HepG2 (cell line): Measurements from ENCODE around the gene POLD3. TPM values are rescaled to one million over a fixed set of nuclear protein-coding genes. Genes with fewer than 3 reads are reported as not detected.

Experiments
- ATAC-seq: fragments of 200-7000 bp; cut with Tn5 transposase; 3 replicates; pipeline ENCODE4 v1.9.1; 2020; ENCODE audit warnings: mild to moderate bottlenecking, moderate library complexity
- BruUV-seq: library from RNA; stranded (reverse); fragments of 400-500 nt; replicated peaks from 2 replicates; lab custom pipeline; 2021; lab: Mats Ljungman, UMichigan
- CTCF ChIA-PET: fragments of 300-600 bp; formaldehyde crosslinking; extraction: SDS; loops from one replicate; lab custom pipeline; 2021; ENCODE audit warnings: low total read pairs, inconsistent platforms, low intra/inter-chr PET ratio; lab: Yijun Ruan, JAX
- POLR2A ChIA-PET: fragments of 350-600 bp; sonication (Branson Sonifier 250); formaldehyde crosslinking; loops from one replicate; lab custom pipeline; 2020; ENCODE audit warnings: antibody characterized with exemption, inconsistent platforms; lab: Yijun Ruan, JAX
- DNase-seq: peaks from one replicate; pipeline ENCODE4 v3.0.0-alpha.2; 2015; ENCODE audit warnings: low spot score
- FAIRE-seq: peaks from 3 replicates; lab custom pipeline; 2011; peaks lifted over from hg19 to GRCh38; lab: Jason Lieb, UNC
- H2AFZ ChIP-seq: one replicate; pipeline ENCODE4 v1.6.1; 2011; ENCODE audit warnings: low read length, inconsistent platforms
- H3K27ac ChIP-seq: fragments of 300-600 bp; 3 replicates; pipeline ENCODE4 v1.8.0; 2011; ENCODE audit warnings: mixed run types, mild to moderate bottlenecking, mixed read lengths, low read length, inconsistent platforms; ENCODE audit not compliant: insufficient read depth; ENCODE audit errors: extremely low read length
- H3K27me3 ChIP-seq, 2 experiments: fragments of 200-600 bp in 1 of 2; 2 replicates in 1 of 2; 3 replicates in 1 of 2; pipeline versions ENCODE4 v1.6.0 to v1.8.0; 2011; ENCODE audit warnings: low read length in 2 of 2, mild to moderate bottlenecking in 2 of 2, moderate library complexity in 2 of 2, inconsistent platforms in 1 of 2; ENCODE audit not compliant: insufficient read depth in 2 of 2, control insufficient read depth in 1 of 2
- H3K36me3 ChIP-seq, 2 experiments: fragments of 200-600 bp in 1 of 2; replicated peaks in 1 of 2; 2 replicates in 1 of 2; 3 replicates in 1 of 2; pipeline versions ENCODE4 v1.5.1 to v1.8.0; 2011; ENCODE audit warnings: low read length in 2 of 2, inconsistent platforms in 1 of 2; ENCODE audit not compliant: insufficient read depth in 2 of 2, control insufficient read depth in 1 of 2
- H3K4me1 ChIP-seq: 2 replicates; pipeline ENCODE4 v1.5.1; 2012; ENCODE audit warnings: low read length, inconsistent platforms; ENCODE audit not compliant: insufficient read depth
- H3K4me2 ChIP-seq: 2 replicates; pipeline ENCODE4 v1.6.0; 2011; ENCODE audit warnings: low read depth, low read length, inconsistent platforms
- H3K4me3 ChIP-seq, 3 experiments: fragments of 200-600 bp in 1 of 3; sonication (generic), shearing (Covaris generic) in 1 of 3; replicated peaks in 1 of 3; 2 replicates each; pipeline ENCODE4 v1.5.1; 2011 to 2016; ENCODE audit warnings: low read length in 3 of 3, inconsistent platforms in 2 of 3, low read depth in 2 of 3, mild to moderate bottlenecking in 2 of 3, control low read depth in 1 of 3, mixed read lengths in 1 of 3; ENCODE audit not compliant: insufficient read depth in 1 of 3
- H3K79me2 ChIP-seq: one replicate; pipeline ENCODE4 v1.6.1; 2011; ENCODE audit warnings: low read length, inconsistent platforms; ENCODE audit not compliant: insufficient read depth
- H3K9ac ChIP-seq: 2 replicates; pipeline ENCODE4 v1.6.0; 2011; ENCODE audit warnings: mild to moderate bottlenecking, low read depth, low read length, inconsistent platforms; ENCODE audit not compliant: insufficient read depth
- H3K9me3 ChIP-seq: 2 replicates; pipeline ENCODE4 v1.5.1; 2012; ENCODE audit warnings: mild to moderate bottlenecking, low read length
- H4K20me1 ChIP-seq: 2 replicates; pipeline ENCODE4 v1.6.0; 2011; ENCODE audit warnings: inconsistent platforms, mild to moderate bottlenecking, low read length, moderate library complexity; ENCODE audit not compliant: insufficient read depth
- CBX5 ChIP-seq: sonication (generic); formaldehyde crosslinking; IDR thresholded peaks from 2 replicates; pipeline ENCODE4 v1.4.0; 2020; ENCODE audit warnings: missing genetic modification reagents, borderline replicate concordance
- FOXK2 ChIP-seq: fragments of 450-650 bp; IDR thresholded peaks from 2 replicates; pipeline ENCODE4 v1.6.1; 2016
- GATAD1 ChIP-seq: IDR thresholded peaks from 2 replicates; pipeline ENCODE4 v1.6.1; 2016; ENCODE audit warnings: missing genetic modification reagents, missing compliant biosample characterization
- HNRNPH1 ChIP-seq: fragments of 200-400 bp; formaldehyde crosslinking; optimal IDR thresholded peaks from 2 replicates; pipeline ENCODE3; 2017; ENCODE audit warnings: mild to moderate bottlenecking, low read depth, low read length
- MIER3 ChIP-seq: IDR thresholded peaks from 2 replicates; pipeline ENCODE4 v1.6.1; 2016; ENCODE audit warnings: missing compliant biosample characterization, borderline replicate concordance
- ZNF256 ChIP-seq: sonication (generic); formaldehyde crosslinking; conservative IDR thresholded peaks from 2 replicates; pipeline ENCODE4 v1.4.0; 2020; ENCODE audit warnings: missing genetic modification reagents
- ZNF776 ChIP-seq: sonication (generic); formaldehyde crosslinking; IDR thresholded peaks from 2 replicates; pipeline ENCODE4 v1.4.0; 2020; ENCODE audit warnings: mild to moderate bottlenecking, missing genetic modification reagents
- WGBS: methylation state at CpG from one replicate; pipeline ENCODE4 v1.1.6; 2017; ENCODE audit warnings: low lambda C conversion rate; 5-methylcytosine and 5-hydroxymethylcytosine counted together
- in situ Hi-C: cut with HindIII; loops from 2 replicates; pipeline ENCODE4 v1.10.0; 2017; ENCODE audit warnings: low pct_unique_long_range_greater_than_20kb; ENCODE audit not compliant: extremely low pct_ligation_motif_present
- intact Hi-C: fragments of 100-400 bp; cut with micrococcal nuclease; formaldehyde crosslinking; loops from one replicate; pipeline ENCODE4 v1.10.0; 2022; ENCODE audit not compliant: unreplicated experiment
- polyA plus RNA-seq, 8 experiments: library from polyadenylated mRNA; depleted of rRNA in 3 of 8; stranded (reverse) in 7 of 8; unstranded in 1 of 8; fragments of >200 nt; fragmentation: Illumina TruSeq in 4 of 8; extraction: Trizol in 4 of 8; gene quantifications; 2 replicates each; pipeline versions ENCODE4 v1.2.1 to v1.2.3, GENCODE V29; 2011 to 2016; ENCODE audit warnings: low read depth in 4 of 8, missing spikeins in 1 of 8, mixed read lengths in 1 of 8; ENCODE audit not compliant: insufficient read depth in 1 of 8
- total RNA-seq, 5 experiments: library from RNA; depleted of rRNA; stranded (reverse); fragments of >200 nt; fragmentation: Illumina TruSeq; extraction: Trizol; gene quantifications; 2 replicates each; pipeline ENCODE4 v1.2.3, GENCODE V29; 2016; ENCODE audit warnings: low read depth in 1 of 5
- TF ChIP-seq, protein P1 (sequence below): sonication (generic); formaldehyde crosslinking; IDR thresholded peaks from 2 replicates; pipeline ENCODE4 v1.4.0; 2020; ENCODE audit warnings: missing genetic modification reagents
- TF ChIP-seq, protein P2 (sequence below): sonication (generic); formaldehyde crosslinking; IDR thresholded peaks from 2 replicates; pipeline ENCODE4 v1.4.0; 2020; ENCODE audit warnings: missing genetic modification reagents, mild to moderate bottlenecking, borderline replicate concordance

POLD3 gene
- total and polyA plus RNA-seq, 2 of the 13 experiments (the other 11 are each of a cell fraction or from before 2014, with no cell fraction given), result 6.3 to 18.9 TPM

DNA sequence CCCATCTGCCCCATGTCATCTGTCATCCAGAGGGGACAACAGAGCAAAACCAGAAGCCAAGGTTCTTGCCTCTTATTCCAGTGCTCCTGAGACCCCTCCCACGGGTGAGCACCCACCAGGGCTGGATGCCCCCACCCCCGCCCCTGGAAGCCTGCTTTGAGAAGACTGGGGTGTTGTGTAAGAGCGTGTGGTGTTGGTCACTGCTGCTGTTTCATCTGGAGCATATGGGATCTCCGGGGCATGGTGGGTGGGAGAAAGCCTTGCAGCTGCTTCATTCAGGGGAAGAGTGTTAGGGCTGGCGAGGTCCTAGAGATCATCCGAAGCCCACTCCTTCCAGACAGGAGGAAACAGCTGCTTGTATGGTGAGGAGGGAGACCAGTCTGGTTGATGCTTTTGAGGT, 84.7 kb downstream of the POLD3 start:
- no peak overlapping the region for H3K9ac ChIP-seq
- H3K79me2 ChIP-seq, result no peaks in the 10 kb centered on the region
- H3K27ac ChIP-seq, result no peak overlapping the region
- FAIRE-seq, result no peak
- H3K27me3 ChIP-seq, result peaks cover 0 to 1% of the 10 kb centered on the region in 2 experiments; a peak in 2 of 5 replicates
- H3K4me3 ChIP-seq, result no peak overlapping the region
- no peaks in the 10 kb centered on the region for H4K20me1 ChIP-seq
- TF ChIP-seq GATAD1 (CRISPR knock-in tag) (no peak), ZNF776 (CRISPR knock-in tag) (no peak), FOXK2 (no peak), MIER3 (no peak), ZNF256 (CRISPR knock-in tag) (no peak), HNRNPH1 (no peak), CBX5 (CRISPR knock-in tag) (no peak)
- TF ChIP-seq, protein P1, sequence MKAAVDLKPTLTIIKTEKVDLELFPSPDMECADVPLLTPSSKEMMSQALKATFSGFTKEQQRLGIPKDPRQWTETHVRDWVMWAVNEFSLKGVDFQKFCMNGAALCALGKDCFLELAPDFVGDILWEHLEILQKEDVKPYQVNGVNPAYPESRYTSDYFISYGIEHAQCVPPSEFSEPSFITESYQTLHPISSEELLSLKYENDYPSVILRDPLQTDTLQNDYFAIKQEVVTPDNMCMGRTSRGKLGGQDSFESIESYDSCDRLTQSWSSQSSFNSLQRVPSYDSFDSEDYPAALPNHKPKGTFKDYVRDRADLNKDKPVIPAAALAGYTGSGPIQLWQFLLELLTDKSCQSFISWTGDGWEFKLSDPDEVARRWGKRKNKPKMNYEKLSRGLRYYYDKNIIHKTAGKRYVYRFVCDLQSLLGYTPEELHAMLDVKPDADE (CRISPR knock-in tag), result no peak
- TF ChIP-seq, protein P2, sequence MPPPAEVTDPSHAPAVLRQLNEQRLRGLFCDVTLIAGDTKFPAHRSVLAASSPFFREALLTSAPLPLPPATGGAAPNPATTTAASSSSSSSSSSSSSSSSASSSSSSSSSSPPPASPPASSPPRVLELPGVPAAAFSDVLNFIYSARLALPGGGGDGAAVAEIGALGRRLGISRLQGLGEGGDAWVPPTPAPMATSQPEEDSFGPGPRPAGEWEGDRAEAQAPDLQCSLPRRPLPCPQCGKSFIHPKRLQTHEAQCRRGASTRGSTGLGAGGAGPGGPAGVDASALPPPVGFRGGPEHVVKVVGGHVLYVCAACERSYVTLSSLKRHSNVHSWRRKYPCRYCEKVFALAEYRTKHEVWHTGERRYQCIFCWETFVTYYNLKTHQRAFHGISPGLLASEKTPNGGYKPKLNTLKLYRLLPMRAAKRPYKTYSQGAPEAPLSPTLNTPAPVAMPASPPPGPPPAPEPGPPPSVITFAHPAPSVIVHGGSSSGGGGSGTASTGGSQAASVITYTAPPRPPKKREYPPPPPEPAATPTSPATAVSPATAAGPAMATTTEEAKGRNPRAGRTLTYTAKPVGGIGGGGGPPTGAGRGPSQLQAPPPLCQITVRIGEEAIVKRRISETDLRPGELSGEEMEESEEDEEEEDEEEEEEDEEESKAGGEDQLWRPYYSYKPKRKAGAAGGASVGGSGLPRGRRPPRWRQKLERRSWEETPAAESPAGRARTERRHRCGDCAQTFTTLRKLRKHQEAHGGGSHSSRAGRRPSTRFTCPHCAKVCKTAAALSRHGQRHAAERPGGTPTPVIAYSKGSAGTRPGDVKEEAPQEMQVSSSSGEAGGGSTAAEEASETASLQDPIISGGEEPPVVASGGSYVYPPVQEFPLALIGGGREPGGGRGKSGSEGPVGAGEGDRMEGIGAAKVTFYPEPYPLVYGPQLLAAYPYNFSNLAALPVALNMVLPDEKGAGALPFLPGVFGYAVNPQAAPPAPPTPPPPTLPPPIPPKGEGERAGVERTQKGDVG (CRISPR knock-in tag), result no peak
- peaks cover 8% of the 10 kb centered on the region; the same call in 1 of the 2 replicates for H3K4me1 ChIP-seq
- CTCF ChIA-PET, result no interaction called here
- in situ Hi-C loops, result no loop called here
- BruUV-seq, result no TSS peak
- 20% methylated on average over 3 of the region's 6 CpGs for WGBS
- intact Hi-C loops, result no loop called here
- no peaks in the 10 kb centered on the region for H3K9me3 ChIP-seq
- no peaks in the 10 kb centered on the region for H3K36me3 ChIP-seq
- ATAC-seq, result no peak
- POLR2A ChIA-PET, result no interaction called here
- H3K4me2 ChIP-seq, result no peak overlapping the region
- no peak overlapping the region for H2AFZ ChIP-seq
- no peak for DNase-seq
